NCI-H1105 (cell line): Measurements from ENCODE around the gene ADGRG3.

ENCODE experiments used
- DNase-seq: peaks from one replicate; lab custom pipeline; 2025; lab: John Stamatoyannopoulos, UW

The ADGRG3 gene

GRCh38 chr16:57736419-57737351 is 68.6 kb downstream of the ADGRG3 start:
- peak; percentile 14 for DNase-seq

- no peak for DNase-seq
These were observed 70.7 kb downstream of the ADGRG3 start for GRCh38 chr16:57738844-57739243.
